Tibial nerve (tissue), 4 donors: ENCODE results near the gene KCNH1.

ENCODE experiments used
- CTCF ChIP-seq, 5 experiments: fragments of 200-600 bp in 3 of 5; fragments of 450-650 bp in 2 of 5; sonication (generic) in 3 of 5; IDR thresholded peaks; one replicate each; pipeline ENCODE4 v1.5.1; 2016 to 2019; ENCODE audit warnings: antibody characterized with exemption in 5 of 5, mild to moderate bottlenecking in 3 of 5, moderate library complexity in 2 of 5
- EP300 ChIP-seq, 2 donors: sonication (generic); formaldehyde crosslinking; IDR thresholded peaks; one replicate each; pipeline ENCODE4 v1.6.1; 2017; ENCODE audit warnings: antibody characterized with exemption in 2 of 2, mild to moderate bottlenecking in 1 of 2
- POLR2A ChIP-seq, 2 donors: fragments of 450-650 bp; IDR thresholded peaks; one replicate each; pipeline ENCODE4 v1.6.1; 2017; ENCODE audit warnings: antibody characterized with exemption in 2 of 2, mild to moderate bottlenecking in 2 of 2, moderate library complexity in 2 of 2

GRCh38 chr1:211088156-211088555 is 45.8 kb downstream of the KCNH1 start:
- TF ChIP-seq CTCF (IDR thresholded peaks at IDR 0.05): no peak
- no peak for TF ChIP-seq EP300 (IDR thresholded peaks at IDR 0.05)
- TF ChIP-seq POLR2A (IDR thresholded peaks at IDR 0.05): no peak
